CD14-positive monocyte (primary cell): ENCODE data around the gene QRICH2. TPM values are rescaled to one million over a fixed set of nuclear protein-coding genes. Genes with fewer than 3 reads are reported as not detected.

Source experiments
- DNase-seq, 3 donors: peaks; one replicate each; pipeline ENCODE4 v3.0.0-alpha.2; 2011 to 2022
- H2AFZ ChIP-seq: 2 replicates; pipeline ENCODE4 v1.6.0; 2012; ENCODE audit warnings: mild to moderate bottlenecking, low read depth, low read length, inconsistent platforms; ENCODE audit not compliant: insufficient read depth, poor library complexity, severe bottlenecking
- H3K27ac ChIP-seq, 2 donors: 1 replicate in 1 of 2; 2 replicates in 1 of 2; pipeline ENCODE4 v1.5.1; 2012 to 2013; ENCODE audit warnings: low read length in 2 of 2, control low read depth in 1 of 2, inconsistent platforms in 1 of 2, low read depth in 1 of 2, mild to moderate bottlenecking in 1 of 2
- H3K27me3 ChIP-seq, 2 donors: one replicate each; pipeline versions ENCODE4 v1.6.0 to v1.6.1; 2011 to 2013; ENCODE audit warnings: low read length in 2 of 2; ENCODE audit not compliant: control insufficient read depth in 2 of 2, insufficient read depth in 2 of 2
- H3K36me3 ChIP-seq, 2 donors: replicated peaks in 1 of 2; 1 replicate in 1 of 2; 2 replicates in 1 of 2; pipeline versions ENCODE4 v1.5.1 to v1.6.1; 2012 to 2013; ENCODE audit warnings: low read length in 2 of 2, control low read depth in 1 of 2, inconsistent platforms in 1 of 2, mild to moderate bottlenecking in 1 of 2; ENCODE audit not compliant: insufficient read depth in 2 of 2, control insufficient read depth in 1 of 2
- H3K4me1 ChIP-seq, 2 donors: 1 replicate in 1 of 2; 2 replicates in 1 of 2; pipeline versions ENCODE4 v1.5.1 to v1.6.1; 2012 to 2013; ENCODE audit warnings: low read length in 2 of 2, control low read depth in 1 of 2, inconsistent platforms in 1 of 2, mild to moderate bottlenecking in 1 of 2, moderate library complexity in 1 of 2; ENCODE audit not compliant: insufficient read depth in 2 of 2, control insufficient read depth in 1 of 2
- H3K4me2 ChIP-seq: replicated peaks from 2 replicates; pipeline ENCODE3; 2012; ENCODE audit warnings: low read length, moderate library complexity, mild to moderate bottlenecking; ENCODE audit not compliant: poor library complexity, severe bottlenecking; ENCODE audit errors: extremely low read depth
- H3K4me3 ChIP-seq, 3 experiments: fragments of 200-600 bp in 1 of 3; sonication (generic) in 1 of 3; replicated peaks in 1 of 3; 1 replicate in 2 of 3; 2 replicates in 1 of 3; pipeline ENCODE4 v1.5.1; 2011 to 2013; ENCODE audit warnings: low read length in 3 of 3, mild to moderate bottlenecking in 3 of 3, control low read depth in 2 of 3, low read depth in 2 of 3, inconsistent platforms in 1 of 3, moderate library complexity in 1 of 3
- H3K79me2 ChIP-seq: 2 replicates; pipeline ENCODE4 v1.6.0; 2012; ENCODE audit warnings: mild to moderate bottlenecking, control low read depth, inconsistent platforms, low read length, moderate library complexity; ENCODE audit not compliant: insufficient read depth
- H3K9ac ChIP-seq: 2 replicates; pipeline ENCODE4 v1.6.0; 2017; ENCODE audit warnings: low read length, mild to moderate bottlenecking; ENCODE audit not compliant: insufficient read depth, poor library complexity, severe bottlenecking
- H3K9me3 ChIP-seq, 2 donors: replicated peaks in 1 of 2; 1 replicate in 1 of 2; 2 replicates in 1 of 2; pipeline versions ENCODE4 v1.5.1 to v1.6.1; 2012 to 2013; ENCODE audit warnings: low read length in 2 of 2, control low read depth in 1 of 2; ENCODE audit not compliant: control insufficient read depth in 1 of 2, insufficient read depth in 1 of 2
- H4K20me1 ChIP-seq: 2 replicates; pipeline ENCODE4 v1.6.0; 2012; ENCODE audit warnings: mild to moderate bottlenecking, low read length, control low read depth, moderate library complexity; ENCODE audit not compliant: insufficient read depth
- H3K27ac Mint-ChIP-seq, 7 donors: one replicate each; pipeline ENCODE4 v1.8.0; 2020; ENCODE audit warnings: mild to moderate bottlenecking in 7 of 7, mixed read lengths in 7 of 7, moderate library complexity in 6 of 7, inconsistent platforms in 2 of 7
- H3K27me3 Mint-ChIP-seq, 3 donors: one replicate each; pipeline ENCODE4 v1.8.0; 2021 to 2022; ENCODE audit warnings: low read depth in 3 of 3, mild to moderate bottlenecking in 3 of 3, mixed read lengths in 3 of 3, moderate library complexity in 3 of 3, inconsistent platforms in 1 of 3
- H3K36me3 Mint-ChIP-seq, 2 donors: one replicate each; pipeline ENCODE4 v1.8.0; 2020; ENCODE audit warnings: mixed read lengths in 2 of 2, inconsistent platforms in 1 of 2, mild to moderate bottlenecking in 1 of 2
- H3K4me1 Mint-ChIP-seq: one replicate; pipeline ENCODE4 v1.8.0; 2020; ENCODE audit warnings: mild to moderate bottlenecking, mixed read lengths
- H3K4me3 Mint-ChIP-seq, 2 donors: one replicate each; pipeline ENCODE4 v1.8.0; 2020; ENCODE audit warnings: mild to moderate bottlenecking in 2 of 2, mixed read lengths in 2 of 2, moderate library complexity in 1 of 2
- H3K9me3 Mint-ChIP-seq, 7 donors: one replicate each; pipeline ENCODE4 v1.8.0; 2020 to 2022; ENCODE audit warnings: mixed read lengths in 7 of 7, mild to moderate bottlenecking in 6 of 7, moderate library complexity in 6 of 7, inconsistent platforms in 2 of 7
- WGBS: methylation state at CpG from one replicate; pipeline ENCODE4 v1.1.5; 2013; ENCODE audit warnings: missing lambda C conversion rate; ENCODE audit not compliant: insufficient coverage; 5-methylcytosine and 5-hydroxymethylcytosine counted together
- intact Hi-C, 2 donors: fragments of 100-400 bp; cut with micrococcal nuclease; formaldehyde crosslinking; loops; one replicate each; pipeline versions ENCODE4 v1.15.0 to v1.15.1; 2023
- polyA plus RNA-seq, 3 donors: library from polyadenylated mRNA; depleted of rRNA in 1 of 3; unstranded in 2 of 3; stranded (reverse) in 1 of 3; fragments of 300-500 nt in 2 of 3; fragments of >200 nt in 1 of 3; fragmentation: Illumina TruSeq in 2 of 3; gene quantifications; 1 replicate in 2 of 3; 2 replicates in 1 of 3; pipeline ENCODE4 v1.2.3, GENCODE V29; 2012 to 2021
- TF ChIP-seq, protein P1 (sequence below): fragments of 200-600 bp; IDR thresholded peaks from one replicate; pipeline ENCODE4 v1.8.0; 2022; ENCODE audit warnings: antibody characterized with exemption, mild to moderate bottlenecking

Gene QRICH2
- polyA plus RNA-seq, 3 donors: 0.04 to 1.9 TPM; not detected in 1

DNA sequence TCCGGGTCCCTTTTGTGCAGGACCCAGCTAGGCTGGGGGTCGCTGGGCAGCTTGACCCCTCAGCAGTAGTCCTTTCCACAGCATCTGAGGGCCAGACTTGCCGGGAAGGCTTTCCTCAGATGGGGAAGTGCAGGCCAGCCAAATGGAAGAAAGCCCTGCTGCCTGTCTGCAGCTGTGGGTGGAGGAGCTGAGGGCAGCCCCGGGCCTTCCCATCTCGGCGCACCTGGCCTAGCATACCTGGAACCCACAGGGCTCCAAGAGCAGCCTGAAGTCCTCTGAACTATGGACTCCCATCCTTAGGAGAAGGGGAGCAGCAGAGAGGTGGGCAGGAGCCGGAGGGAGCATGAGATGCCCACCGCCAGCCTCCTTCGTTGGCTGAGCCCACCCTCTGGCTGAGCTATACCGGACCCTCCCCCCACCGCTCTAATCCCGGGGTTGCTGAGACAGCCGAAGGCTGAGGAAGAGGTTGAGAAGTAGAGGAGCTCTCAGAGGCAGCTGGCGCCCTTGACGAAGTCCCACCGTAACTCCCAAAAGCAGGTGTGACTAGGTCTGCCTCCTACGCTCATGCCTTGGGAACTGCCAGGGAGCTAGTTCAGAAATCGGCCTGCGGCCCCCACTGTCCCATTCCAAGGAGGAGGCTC lies 29.7 kb downstream of the QRICH2 start:
- Mint-ChIP-seq H3K27me3 (peaks cover 2 to 5% (median 5%) of the 10 kb centered on the region in 3 donors), H3K36me3 (no peaks in the 10 kb centered on the region), H3K4me1 (peaks cover 5% of the 10 kb centered on the region), H3K9me3 (no peaks in the 10 kb centered on the region), H3K27ac (peak overlapping the region in 1 of 7 donors; percentile 18), H3K4me3 (no peak overlapping the region)
- Histone ChIP-seq H3K4me2 (no peak overlapping the region), H3K36me3 (no peaks in the 10 kb centered on the region), H4K20me1 (no peaks in the 10 kb centered on the region), H2AFZ (no peak overlapping the region), H3K27ac (no peak overlapping the region), H3K9ac (no peak overlapping the region), H3K9me3 (no peaks in the 10 kb centered on the region), H3K4me1 (peaks cover 7 to 9% of the 10 kb centered on the region in 2 donors), H3K27me3 (no peaks in the 10 kb centered on the region), H3K79me2 (no peaks in the 10 kb centered on the region), H3K4me3 (no peak overlapping the region)
- WGBS: 92% methylated on average over 15 of the region's 19 CpGs
- TF ChIP-seq, protein P1, sequence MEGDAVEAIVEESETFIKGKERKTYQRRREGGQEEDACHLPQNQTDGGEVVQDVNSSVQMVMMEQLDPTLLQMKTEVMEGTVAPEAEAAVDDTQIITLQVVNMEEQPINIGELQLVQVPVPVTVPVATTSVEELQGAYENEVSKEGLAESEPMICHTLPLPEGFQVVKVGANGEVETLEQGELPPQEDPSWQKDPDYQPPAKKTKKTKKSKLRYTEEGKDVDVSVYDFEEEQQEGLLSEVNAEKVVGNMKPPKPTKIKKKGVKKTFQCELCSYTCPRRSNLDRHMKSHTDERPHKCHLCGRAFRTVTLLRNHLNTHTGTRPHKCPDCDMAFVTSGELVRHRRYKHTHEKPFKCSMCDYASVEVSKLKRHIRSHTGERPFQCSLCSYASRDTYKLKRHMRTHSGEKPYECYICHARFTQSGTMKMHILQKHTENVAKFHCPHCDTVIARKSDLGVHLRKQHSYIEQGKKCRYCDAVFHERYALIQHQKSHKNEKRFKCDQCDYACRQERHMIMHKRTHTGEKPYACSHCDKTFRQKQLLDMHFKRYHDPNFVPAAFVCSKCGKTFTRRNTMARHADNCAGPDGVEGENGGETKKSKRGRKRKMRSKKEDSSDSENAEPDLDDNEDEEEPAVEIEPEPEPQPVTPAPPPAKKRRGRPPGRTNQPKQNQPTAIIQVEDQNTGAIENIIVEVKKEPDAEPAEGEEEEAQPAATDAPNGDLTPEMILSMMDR: no peak
- intact Hi-C loops: loop anchor here in 1 of 2 donors (2.0 to 10.0 kb wide), 3 partner anchors 36 to 158 kb away; partner anchors contain the start of gene RNF157
- DNase-seq: no peak

DNA sequence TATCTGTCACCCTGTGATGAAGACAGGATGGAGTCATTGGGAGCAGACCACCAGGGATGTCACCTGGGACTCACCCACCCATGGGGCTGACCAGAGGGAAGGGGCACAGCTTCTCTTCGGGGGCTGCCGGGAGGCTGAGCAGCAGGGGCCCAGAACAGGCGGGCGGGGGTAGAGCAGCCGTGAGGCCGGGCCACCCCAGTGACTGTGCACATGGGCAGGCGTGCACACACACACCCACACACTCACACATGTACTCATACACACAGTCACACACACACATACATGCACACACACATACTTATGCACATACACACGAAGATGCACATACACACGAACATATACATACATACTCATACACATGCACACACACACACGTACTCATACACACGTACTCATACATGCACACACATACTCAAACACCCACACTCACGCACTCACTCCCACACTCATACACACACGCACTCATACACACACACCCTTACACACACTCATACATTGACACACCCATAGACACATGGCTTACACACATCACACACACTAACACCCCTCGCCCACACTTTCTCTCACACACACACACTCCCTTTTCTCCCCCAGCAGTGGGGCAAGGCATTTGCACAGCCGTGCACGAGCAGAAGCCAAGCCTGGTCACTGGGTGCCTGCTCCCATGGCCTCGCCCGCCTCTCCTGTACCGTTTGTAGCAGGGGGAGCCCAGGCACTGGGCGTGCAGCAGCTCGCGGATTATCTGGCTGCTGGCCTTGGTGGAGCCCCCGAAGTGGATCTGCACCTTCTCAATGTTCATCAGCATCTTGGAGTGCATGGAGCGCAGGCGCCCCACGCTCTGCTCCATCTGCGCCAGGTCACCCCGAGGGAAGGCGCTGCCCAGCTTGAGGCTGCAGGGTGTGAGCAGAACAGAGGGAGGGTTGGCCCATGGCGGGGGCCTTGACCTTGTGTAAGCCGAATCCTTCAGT lies 30.5 kb downstream of the QRICH2 start:
- intact Hi-C loops: loop anchor here in 1 of 2 donors (2.0 to 10.0 kb wide), 3 partner anchors 35 to 157 kb away; partner anchors contain the start of gene RNF157
- H3K27me3 Mint-ChIP-seq: peaks cover 0 to 5% (median 4%) of the 10 kb centered on the region in 3 donors
- 93% methylated on average over 28 of the region's 31 CpGs for WGBS
- Histone ChIP-seq H3K36me3 (no peaks in the 10 kb centered on the region), H3K9ac (no peak overlapping the region), H4K20me1 (no peaks in the 10 kb centered on the region), H3K79me2 (no peaks in the 10 kb centered on the region), H3K27ac (no peak overlapping the region), H3K4me3 (no peak overlapping the region), H3K9me3 (no peaks in the 10 kb centered on the region), H3K4me1 (peaks cover 15 to 17% of the 10 kb centered on the region in 2 donors), H3K27me3 (no peaks in the 10 kb centered on the region), H3K4me2 (no peak overlapping the region), H2AFZ (no peak overlapping the region)
- no peaks in the 10 kb centered on the region for H3K9me3 Mint-ChIP-seq
- peaks cover 11% of the 10 kb centered on the region for H3K4me1 Mint-ChIP-seq
- H3K4me3 Mint-ChIP-seq: no peak overlapping the region
- DNase-seq: no peak
- no peaks in the 10 kb centered on the region for H3K36me3 Mint-ChIP-seq
- TF ChIP-seq, protein P1: no peak
- H3K27ac Mint-ChIP-seq: peak overlapping the region in 1 of 7 donors; percentile 26
